B cell (primary cell): ENCODE data around the gene KLHL15.

ENCODE experiments used
- EZH2 ChIP-seq: IDR thresholded peaks from 2 replicates; pipeline ENCODE4 v1.6.1; 2012; ENCODE audit warnings: borderline replicate concordance, low read depth, mild to moderate bottlenecking, moderate library complexity, low read length; ENCODE audit not compliant: insufficient read depth, poor library complexity, severe bottlenecking
- TF ChIP-seq, protein P1 (sequence below): fragments of 200-600 bp; IDR thresholded peaks from one replicate; pipeline ENCODE4 v1.8.0; 2022; ENCODE audit warnings: antibody characterized with exemption, mild to moderate bottlenecking

DNA sequence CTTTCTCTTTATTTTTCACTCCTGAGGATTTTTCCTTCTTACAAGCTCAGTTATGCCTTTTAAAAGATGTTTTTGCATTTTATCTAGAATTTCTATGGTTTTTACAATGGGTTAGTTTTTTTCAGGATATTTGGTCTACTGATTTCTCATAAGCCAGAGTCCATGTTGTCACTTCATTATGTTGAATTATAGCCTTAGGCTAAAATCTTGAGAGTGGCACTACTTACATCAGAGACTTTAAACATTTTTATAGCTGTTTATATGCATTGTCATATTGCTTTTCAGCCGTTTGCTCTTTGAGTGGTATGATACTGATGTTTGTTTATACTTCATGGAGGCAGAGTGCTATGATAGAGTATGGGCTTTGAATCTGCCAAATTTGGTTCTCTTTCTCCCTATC is 82.8 kb downstream of the KLHL15 start:
- TF ChIP-seq, protein P1, sequence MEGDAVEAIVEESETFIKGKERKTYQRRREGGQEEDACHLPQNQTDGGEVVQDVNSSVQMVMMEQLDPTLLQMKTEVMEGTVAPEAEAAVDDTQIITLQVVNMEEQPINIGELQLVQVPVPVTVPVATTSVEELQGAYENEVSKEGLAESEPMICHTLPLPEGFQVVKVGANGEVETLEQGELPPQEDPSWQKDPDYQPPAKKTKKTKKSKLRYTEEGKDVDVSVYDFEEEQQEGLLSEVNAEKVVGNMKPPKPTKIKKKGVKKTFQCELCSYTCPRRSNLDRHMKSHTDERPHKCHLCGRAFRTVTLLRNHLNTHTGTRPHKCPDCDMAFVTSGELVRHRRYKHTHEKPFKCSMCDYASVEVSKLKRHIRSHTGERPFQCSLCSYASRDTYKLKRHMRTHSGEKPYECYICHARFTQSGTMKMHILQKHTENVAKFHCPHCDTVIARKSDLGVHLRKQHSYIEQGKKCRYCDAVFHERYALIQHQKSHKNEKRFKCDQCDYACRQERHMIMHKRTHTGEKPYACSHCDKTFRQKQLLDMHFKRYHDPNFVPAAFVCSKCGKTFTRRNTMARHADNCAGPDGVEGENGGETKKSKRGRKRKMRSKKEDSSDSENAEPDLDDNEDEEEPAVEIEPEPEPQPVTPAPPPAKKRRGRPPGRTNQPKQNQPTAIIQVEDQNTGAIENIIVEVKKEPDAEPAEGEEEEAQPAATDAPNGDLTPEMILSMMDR: no peak
- TF ChIP-seq EZH2: no peak
